ENCODE data around the gene CCDC81.
"Not testable (repeated sequence)": the region's sequence is repeated elsewhere in the genome, so short reads cannot be mapped to it uniquely, and the experiment has no call there.

Gene CCDC81

DNA sequence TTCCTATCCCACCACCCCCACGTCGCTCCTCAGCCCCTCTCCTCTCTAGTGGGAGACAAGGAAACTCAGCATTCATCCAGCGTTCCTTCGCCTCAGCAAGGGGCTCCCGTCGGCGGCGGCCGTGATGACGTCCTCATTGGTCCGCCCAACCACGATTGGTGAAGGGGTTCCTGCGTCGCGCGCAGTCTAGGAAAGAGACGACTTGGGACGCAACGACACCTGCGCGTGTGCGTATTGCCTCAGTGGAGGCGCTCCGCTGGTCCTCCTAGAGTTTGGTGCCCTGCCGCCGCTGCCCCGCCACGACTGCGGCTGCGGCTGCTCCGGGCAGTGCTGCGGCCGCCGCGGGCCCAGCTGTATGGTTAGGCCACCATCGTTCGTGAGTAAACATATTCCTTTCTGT, 56.6 kb downstream of the CCDC81 start:
- Histone ChIP-seq H3K4me3 (peak overlapping the region in 2 of 7 experiments; percentile 16 to 23), H3K27ac (no peak overlapping the region)

DNA sequence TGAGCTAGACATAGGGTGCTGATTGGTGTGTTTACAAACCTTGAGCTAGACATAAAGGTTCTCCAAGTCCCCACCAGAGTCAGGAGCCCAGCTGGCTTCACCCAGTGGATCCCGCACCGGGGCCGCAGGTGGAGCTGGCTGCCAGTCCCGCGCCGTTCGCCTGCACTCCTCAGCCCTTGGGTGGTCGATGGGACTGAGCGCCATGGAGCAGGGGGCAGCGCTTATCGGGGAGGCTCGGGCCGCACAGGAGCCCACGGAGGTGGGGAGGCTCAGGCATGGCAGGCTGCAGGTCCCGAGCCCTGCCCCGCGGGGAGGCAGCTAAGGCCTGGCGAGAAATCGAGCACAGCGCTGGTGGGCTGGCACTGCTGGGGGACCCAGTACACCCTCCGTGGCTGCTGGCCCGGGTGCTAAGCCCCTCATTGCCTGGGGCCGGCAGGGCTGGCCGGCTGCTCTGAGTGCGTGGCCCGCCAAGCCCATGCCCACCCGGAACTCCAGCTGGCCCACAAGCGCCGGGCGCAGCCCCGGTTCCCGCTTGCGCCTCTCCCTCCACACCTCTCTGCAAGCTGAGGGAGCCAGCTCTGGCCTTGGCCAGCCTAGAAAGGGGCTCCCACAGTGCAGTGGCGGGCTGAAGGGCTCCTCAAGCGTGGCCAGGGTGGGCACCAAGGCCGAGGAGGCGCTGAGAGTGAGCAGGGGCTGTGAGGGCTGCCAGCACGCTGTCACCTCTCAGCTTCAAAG, 58.8 kb downstream of the CCDC81 start:
- not testable (repeated sequence) for H3K4me3 ChIP-seq, H3K27ac ChIP-seq

DNA sequence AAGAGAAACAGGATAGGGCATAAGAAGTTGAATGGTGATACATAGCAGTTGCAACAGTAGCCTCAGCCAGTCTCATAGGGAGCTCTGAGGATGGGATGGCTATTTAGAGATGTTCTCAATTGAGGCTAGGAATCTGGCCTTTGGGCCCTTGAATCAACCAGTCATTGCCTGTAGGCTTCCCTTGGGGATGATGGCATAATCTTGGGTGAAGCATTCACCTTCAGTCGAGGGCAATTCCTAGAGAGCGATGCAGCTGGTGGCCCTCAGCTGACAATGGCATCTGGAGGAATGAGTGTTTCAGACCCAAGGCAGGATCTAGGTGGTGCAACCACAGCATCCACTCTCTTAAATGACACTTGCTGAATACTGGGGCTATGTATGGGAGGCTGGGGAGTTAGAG, 61.0 kb downstream of the CCDC81 start:
- H3K4me3 ChIP-seq: no peak overlapping the region
- H3K27ac ChIP-seq: no peak overlapping the region

DNA sequence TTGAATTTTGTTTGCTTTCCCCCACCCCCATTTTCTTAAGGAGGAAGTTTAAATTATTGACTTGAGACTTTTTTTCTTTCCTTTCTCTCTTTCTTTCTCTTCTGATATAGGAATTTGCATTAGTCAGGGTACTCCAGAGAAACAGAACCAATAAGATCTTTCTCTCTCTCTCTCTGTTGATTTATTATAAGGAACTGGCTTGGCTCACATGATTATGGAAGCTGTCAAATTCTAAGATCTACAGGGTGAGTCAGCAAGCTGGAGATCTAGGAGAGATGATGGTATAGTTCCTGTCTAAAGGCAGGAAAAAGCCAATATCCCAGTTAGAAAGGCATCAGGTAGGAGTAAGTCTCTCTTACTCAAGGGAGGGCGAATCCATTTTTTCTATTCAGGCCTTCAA, 64.0 kb downstream of the CCDC81 start:
- no peak overlapping the region for H3K4me3 ChIP-seq
- no peak overlapping the region for H3K27ac ChIP-seq

DNA sequence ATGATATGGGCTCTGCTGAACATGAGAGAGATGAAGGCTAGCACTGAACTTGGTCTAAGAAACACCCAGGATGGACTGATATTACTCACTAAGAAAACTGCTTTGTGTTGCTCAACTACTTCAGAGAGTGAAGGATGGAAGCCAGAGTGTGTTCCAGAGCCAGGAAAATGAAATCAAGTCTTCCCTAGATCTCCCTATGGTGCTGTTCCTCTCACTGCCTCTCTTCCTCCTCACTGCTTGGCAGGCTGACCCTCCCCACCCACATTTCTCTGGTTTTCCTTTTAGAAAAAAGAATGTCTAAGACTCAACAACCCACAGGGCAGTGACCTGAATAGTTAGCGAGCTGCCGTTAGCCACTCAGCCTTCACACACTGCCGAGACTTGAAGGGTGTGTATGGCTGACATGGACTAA, 65.6 kb downstream of the CCDC81 start:
- H3K4me3 ChIP-seq: no peak overlapping the region
- H3K27ac ChIP-seq: peak overlapping the region in 8 of 21 experiments; percentile 16 to 81 (median 44)

DNA sequence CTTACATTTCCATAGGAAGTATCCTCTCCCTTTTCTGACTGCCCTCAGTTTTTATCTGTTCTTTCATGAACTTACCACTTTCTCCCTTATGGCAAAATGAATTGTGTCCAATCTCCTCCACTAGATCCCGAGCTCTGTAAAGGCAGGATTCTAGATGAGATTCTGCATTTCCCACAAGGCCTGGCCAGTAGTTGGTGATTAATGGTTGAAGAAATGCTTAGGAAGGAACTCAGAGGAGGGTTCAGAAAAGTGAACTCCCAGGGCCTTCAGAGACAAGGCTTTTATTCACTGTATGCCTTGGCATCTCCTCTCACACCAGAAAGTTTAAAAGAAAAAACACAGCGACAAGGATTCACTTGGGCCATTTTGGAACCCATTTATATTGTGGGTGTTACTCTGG, 66.2 kb downstream of the CCDC81 start:
- peak overlapping the region in 8 of 21 experiments; percentile 18 to 81 (median 44) for H3K27ac ChIP-seq

DNA sequence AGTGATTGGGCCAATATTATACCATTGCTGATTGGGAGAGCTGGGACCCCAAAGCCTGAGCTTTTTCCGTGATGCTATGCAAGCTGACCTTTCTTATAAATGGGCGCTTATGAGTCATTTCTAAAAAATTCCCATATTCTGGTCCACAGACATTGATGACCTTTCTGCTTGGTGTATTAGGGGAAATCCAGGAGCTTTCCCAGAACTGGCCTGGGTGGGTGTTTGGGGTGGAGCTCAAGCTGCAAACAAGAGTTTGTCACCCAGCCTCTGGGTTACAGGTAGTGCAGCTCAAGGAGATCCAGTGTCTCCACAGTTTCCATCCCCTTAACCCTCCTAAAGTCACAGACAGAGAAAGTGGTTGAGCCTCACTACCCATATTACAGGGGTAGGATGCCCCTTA, 67.7 kb downstream of the CCDC81 start:
- peak overlapping the region in 4 of 21 experiments; percentile 35 to 81 (median 44) for H3K27ac ChIP-seq

More for the DNA sequence above, 66.2 kb downstream of the CCDC81 start:
- no peak overlapping the region for H3K4me3 ChIP-seq

DNA sequence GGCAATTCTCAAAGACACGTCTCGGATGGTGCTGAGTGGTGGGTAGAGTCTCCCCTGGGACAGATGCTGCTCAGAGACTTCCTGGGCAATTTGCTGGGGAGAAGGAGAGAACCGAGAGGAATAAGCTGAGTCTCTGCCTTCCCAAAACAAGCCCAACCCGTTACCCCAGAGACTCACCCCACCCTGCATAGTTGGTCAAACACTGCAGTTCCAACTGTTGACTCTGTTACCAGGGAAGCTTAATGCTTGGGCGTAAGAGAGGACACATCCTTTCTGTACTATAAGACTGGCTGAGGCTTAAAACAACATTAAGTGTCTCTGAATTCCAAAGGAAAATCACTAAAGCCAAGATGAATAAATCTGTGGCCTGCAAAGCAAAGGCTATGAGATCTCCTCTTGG, 68.1 kb downstream of the CCDC81 start:
- Histone ChIP-seq H3K27ac (peak overlapping the region in 5 of 21 experiments; percentile 6 to 51 (median 41)), H3K4me3 (no peak overlapping the region)

More for the DNA sequence above, 67.7 kb downstream of the CCDC81 start:
- no peak overlapping the region for H3K4me3 ChIP-seq

DNA sequence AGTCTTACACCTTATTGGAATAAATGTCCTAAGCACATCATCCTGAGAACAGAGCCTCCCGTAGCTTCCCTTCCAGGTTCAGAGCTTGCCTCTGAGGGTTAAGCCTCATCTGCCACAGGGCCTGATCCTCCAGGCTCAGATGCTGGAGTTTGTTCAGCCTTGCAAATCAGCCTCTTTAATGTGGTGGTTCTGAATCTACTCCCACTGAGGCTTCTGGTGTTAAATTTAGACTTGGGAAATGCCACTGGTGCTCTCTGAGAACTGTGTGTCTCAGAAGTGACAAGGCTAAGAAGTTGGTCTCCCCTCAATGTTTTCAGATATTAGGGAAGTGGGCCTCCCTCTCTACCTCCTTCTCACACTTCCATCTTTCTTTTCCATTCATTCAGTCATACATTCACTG, 68.7 kb downstream of the CCDC81 start:
- H3K27ac ChIP-seq: peak overlapping the region in 6 of 21 experiments; percentile 6 to 51 (median 40)
- H3K4me3 ChIP-seq: no peak overlapping the region

DNA sequence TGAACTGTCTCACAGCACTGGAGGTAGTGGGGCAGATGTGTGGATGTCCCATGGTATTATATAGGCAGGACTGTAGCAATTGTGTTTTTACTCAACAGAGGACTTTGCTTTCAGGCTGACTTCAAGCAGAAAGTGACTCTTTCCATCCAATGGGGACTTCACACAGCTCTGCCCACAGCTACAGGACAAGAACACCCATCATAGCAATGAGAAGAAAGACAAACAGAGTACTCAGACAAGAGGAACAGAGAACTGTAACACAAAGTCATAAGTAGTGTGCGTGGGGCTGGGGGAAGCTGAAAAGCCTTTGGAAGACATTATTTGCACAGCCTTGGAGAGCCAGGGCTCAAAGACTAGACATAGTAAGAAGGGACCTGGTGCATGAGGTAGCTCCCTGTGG, 70.3 kb downstream of the CCDC81 start:
- Histone ChIP-seq H3K27ac (no peak overlapping the region), H3K4me3 (no peak overlapping the region)

DNA sequence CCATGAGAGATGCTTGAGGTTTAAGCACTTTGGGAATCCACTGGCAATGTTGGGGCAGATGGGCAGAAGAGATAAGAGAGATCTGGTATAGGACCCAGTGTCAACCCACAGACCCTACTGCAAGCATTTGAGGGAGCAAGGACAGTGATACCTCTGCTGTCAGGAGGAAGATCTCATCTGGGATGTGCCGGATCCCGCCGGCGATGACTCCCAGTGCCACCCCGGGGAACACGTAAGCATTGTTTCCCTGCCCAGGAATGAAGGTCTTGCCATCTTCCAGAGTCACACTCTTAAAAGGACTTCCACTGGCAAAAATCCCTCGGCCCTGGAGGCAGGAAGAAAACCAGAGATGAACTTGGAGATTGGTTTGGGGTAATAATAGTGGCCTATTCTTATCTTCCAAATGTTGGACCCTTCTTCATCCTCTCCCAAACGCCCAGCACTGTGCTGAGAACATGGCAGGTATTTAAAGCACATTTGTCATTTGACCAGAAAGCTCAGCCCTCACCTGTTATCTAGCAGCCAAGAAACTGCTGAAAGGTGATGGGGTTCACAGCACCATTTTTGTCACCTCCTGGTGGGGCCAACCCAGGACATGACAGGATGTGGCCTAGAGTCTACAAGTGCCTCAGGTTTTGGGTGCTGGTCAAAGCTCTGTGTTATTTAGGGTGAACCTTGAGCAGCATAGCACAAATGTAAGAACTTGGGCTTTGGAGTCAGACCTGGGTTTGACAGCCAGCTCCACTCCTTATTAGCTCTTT, 71.7 kb downstream of the CCDC81 start:
- H3K4me3 ChIP-seq: no peak overlapping the region
- no peak overlapping the region for H3K27ac ChIP-seq

DNA sequence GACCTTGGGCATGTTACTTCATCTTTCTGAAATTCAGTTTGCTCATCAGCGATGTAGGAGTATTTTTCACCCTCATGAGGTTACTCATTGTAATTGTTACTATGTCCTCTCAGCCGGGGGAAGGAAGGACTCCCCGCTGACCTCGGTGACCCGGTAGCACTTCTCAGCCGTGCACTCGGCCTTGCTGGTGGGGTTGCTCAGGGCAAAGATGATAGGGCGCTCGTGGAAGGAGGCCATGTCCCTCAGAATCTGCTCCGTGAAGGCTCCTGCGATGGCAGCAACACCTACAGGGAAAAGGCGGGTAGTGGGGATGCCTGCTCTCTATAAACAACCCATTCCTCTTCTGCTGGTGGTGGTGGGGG, 72.2 kb downstream of the CCDC81 start:
- no peak overlapping the region for H3K27ac ChIP-seq
- no peak overlapping the region for H3K4me3 ChIP-seq

DNA sequence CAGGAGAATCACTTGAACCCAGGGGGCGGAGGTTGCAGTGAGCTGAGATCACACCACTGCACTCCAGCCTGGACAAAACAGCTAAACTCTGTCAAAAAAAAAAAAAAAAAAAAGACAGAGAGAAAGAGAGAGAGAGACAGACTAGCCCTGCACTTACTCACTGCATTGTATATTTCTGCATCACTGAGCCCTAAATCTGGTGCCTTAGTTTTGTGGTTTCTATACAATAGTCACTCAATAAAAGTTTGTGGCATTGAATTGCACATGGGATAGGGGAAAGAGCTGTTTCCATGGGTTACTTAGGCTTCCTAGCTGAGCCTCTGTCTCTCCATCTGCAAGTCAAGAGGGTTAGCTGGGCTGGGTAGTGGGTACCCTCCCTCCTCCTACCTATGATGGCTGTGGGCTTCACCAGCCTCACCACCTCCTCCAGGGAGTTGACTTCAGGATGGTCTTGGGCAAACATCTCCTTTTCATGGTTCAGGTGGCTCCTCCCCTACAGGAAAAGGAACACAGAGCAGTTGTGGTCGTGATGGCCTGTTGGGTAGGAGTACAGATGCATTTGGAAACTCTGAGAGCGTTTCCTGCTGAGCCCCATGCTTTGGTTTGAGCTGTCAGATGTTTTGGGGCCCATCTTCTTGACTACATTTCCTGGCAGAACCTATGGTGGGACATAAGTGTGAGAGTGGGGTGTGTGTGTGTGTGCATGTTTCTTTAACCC, 73.2 kb downstream of the CCDC81 start:
- no peak overlapping the region for H3K27ac ChIP-seq
- no peak overlapping the region for H3K4me3 ChIP-seq

DNA sequence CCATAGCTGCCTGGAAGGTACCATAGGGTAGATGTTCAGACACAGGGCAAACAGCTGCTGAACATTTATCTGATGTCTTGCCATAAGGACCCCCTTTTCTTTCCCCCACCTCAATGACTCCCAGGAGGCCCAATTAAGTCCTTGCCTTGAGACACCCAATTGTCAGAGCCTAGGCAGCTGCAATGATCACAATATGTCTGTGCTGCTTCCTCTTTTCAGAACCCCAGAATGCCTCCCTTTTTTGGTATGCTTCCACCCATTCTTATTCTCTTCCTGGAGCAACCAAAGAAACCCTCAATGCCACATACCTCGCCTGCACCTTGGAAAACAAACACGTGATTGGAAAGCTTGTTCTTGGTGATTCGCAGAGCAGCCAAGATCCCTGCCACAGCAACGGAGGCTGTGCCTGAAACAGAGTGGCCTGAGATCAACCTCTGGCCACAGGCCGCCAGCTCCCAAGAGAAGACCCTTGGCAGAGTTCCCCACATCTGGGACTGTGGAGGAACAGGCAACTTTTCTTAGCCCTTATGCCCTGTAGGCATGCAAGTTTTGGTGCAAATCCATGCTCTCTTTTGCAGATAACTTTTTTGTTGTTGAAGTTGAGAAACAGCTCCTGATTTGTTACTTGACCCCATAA, 75.4 kb downstream of the CCDC81 start:
- Histone ChIP-seq H3K4me3 (no peak overlapping the region), H3K27ac (no peak overlapping the region)

DNA sequence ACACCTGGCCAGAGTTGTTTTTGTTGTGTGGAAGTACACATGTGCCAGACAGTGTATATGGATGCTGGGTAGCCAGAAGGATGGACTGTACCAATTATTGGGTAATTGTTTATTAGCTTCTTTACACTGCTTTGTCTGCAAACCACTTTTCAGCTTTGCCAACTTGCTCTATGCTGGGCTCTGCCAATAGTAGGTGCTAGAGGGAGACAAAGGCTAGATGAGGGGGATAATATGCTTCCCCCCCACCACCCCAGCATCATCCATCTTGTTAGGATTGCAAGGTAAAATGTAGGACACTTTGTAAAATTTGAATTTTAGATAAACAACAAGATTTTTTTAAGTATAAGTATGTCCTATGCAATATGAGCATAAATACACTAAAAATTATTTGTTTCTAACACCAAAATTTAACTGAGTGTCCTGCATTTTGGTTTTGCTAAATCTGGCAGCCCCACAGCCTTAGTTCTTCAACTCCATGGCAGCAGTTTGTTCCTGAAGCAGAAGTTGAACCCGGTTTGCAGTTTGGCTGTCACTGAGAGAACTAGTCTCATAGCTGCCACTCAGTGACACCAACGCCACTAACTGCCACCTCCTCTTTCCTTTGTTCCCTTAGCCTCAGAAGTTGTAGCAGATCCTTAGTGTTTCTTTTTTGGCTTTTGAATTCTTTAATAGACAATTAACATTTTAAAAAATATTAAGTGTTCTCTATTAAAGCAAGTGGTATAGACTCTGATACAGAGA, 78.8 kb downstream of the CCDC81 start:
- H3K27ac ChIP-seq: no peak overlapping the region
- H3K4me3 ChIP-seq: no peak overlapping the region

DNA sequence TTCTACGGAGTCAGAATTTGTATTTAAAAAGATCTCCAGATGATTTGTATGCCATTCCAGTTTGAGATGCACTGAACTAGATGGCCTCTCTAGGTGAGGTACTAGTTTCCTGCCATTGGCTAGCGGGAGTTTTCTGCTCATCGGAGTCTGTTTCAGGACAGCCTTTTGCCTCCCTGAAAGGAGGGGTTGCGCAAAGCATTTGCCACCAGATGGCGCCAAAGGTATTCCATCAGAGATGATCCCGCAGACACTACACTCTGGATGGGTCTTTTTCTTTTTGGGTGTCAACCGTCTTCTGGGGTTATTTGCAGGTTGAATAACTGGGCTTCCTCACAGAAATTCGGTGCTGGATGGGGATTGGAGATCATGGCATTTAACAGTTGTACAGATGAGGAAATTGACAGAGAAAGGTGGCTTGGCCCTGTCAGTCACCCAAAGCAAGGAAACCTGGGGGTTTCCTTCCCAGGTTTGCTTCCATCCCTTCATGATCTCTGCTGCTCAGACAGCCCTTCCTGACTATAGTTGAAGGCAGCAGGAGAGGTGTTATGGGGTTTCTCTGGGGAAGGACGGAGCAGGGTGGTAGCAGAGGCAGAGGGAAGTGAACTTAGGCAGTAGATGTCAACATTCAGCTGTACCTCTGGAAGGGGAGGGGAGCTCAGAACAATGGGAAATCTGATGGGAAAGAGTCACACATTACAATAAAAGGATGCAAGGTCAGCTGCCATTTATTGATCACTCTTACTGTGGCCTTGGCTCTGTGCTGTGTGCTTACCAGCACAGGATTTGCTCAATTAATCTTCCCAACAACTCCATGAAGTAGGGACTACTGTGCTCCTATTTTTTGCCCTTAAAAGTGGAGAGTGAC, 81.6 kb downstream of the CCDC81 start:
- peak overlapping the region in 5 of 21 experiments; percentile 3 to 81 (median 28) for H3K27ac ChIP-seq
- H3K4me3 ChIP-seq: no peak overlapping the region

DNA sequence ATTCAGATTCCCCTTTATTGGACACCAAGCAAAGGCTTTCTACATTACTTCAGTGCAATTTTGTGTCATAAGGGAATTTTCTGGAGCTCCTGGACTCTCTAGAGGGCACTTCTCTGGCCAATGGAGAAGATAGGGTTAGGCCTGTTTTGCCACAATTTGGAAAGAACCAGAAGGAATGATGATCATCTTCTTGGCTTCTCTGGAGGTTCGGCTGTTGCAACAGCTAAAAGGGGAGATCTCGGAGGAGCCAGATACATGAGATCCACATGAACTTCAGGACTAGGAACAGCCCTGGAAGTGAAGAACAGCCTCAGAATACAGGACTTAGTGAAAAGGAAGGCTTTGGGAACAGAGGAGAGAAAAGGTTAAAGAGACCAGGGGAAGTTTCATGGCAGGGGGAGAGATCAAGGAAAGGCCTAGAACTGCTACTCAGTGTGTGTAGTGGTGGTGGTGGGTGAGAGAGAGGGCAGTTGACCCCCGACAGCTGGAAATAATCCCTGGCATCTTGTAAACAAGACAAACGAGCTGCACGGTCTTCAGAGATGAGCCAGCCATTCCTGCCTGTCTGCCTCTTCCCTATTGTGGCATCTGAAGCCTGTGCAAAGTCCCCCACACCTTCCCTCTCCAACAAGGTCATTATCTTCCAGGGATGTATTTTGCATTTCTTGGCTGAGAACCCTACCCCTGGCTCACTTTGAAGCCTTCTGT, 83.8 kb downstream of the CCDC81 start:
- Histone ChIP-seq H3K27ac (peak overlapping the region in 17 of 21 experiments; percentile 1 to 81 (median 45)), H3K4me3 (no peak overlapping the region)

DNA sequence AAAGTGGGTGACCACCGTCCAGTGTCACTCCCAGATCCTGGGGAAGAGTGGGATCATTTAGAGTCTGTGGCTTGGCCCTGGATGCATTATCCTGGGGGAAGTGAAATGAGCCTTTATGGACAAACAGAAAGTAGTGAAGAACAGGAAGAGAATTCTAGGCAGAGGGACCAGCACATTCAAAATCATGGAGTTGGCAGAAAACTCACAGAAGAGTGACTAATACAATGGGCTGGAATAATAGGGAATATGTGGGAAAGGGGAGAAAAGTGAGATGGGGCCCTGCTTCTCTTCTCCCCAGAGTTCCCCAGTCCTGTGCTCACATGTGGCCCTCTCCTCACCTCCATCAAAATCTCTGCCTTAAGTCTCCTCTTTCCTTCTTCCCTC, 84.3 kb downstream of the CCDC81 start:
- Histone ChIP-seq H3K4me3 (no peak overlapping the region), H3K27ac (peak overlapping the region in 15 of 21 experiments; percentile 1 to 81 (median 48))

Data from skin epidermis (tissue), 12 donors.